HG02852 (cell line): ENCODE data around the gene PSIP1.
"Not testable (repeated sequence)": the region's sequence is repeated elsewhere in the genome, so short reads cannot be mapped to it uniquely, and the experiment has no call there.

Source experiments
- ATAC-seq: cut with Tn5 transposase; IDR thresholded peaks from one replicate; pipeline ENCODE4 v1.9.1; 2021; ENCODE audit warnings: mild to moderate bottlenecking, moderate library complexity; ENCODE audit not compliant: unreplicated experiment

PSIP1 gene

GRCh38 chr9:15441841-15442240 is 68.9 kb downstream of the PSIP1 start:
- not testable (repeated sequence) for ATAC-seq

- ATAC-seq: no peak
Observed at GRCh38 chr9:15438891-15439290, 71.9 kb downstream of the PSIP1 start.

GRCh38 chr9:15433661-15434060 is 77.1 kb downstream of the PSIP1 start:
- ATAC-seq: peak; percentile 84

- ATAC-seq: no peak
Observed at GRCh38 chr9:15433191-15433590, 77.6 kb downstream of the PSIP1 start.

GRCh38 chr9:15430920-15431844 is 79.6 kb downstream of the PSIP1 start:
- ATAC-seq: no peak

- ATAC-seq: not testable (repeated sequence)
Observed at GRCh38 chr9:15427702-15428101, 83.1 kb downstream of the PSIP1 start.

- ATAC-seq: peak; percentile 47
Observed at GRCh38 chr9:15426019-15426418, 84.8 kb downstream of the PSIP1 start.

- ATAC-seq: no peak
Observed at GRCh38 chr9:15423231-15423985, 87.4 kb downstream of the PSIP1 start.

GRCh38 chr9:15422372-15423230 is 88.2 kb downstream of the PSIP1 start, which contains the start of gene SNAPC3:
Gene SNAPC3 (plus strand): TSS chr9:15422876. CDS start chr9:15422880, 4 bp downstream.
- ATAC-seq: peak; percentile 92

GRCh38 chr9:15421990-15422371 is 88.8 kb downstream of the PSIP1 start:
- ATAC-seq: no peak

- ATAC-seq: no peak
Observed at GRCh38 chr9:15421532-15421931, 89.2 kb downstream of the PSIP1 start.

GRCh38 chr9:15420796-15421195 is 90.0 kb downstream of the PSIP1 start:
- ATAC-seq: no peak

GRCh38 chr9:15417626-15418025 is 93.1 kb downstream of the PSIP1 start:
- no peak for ATAC-seq

GRCh38 chr9:15416880-15417279 is 93.9 kb downstream of the PSIP1 start:
- no peak for ATAC-seq
